Activated naive CD8-positive, alpha-beta T cell treated with anti-CD3 and anti-CD28 coated beads, Interleukin-2, amount 10 ng/mL, durations not matched to agents 7 days and 5 days (primary cell): ENCODE data around the gene GCNT3. TPM values are rescaled to one million over a fixed set of nuclear protein-coding genes. Genes with fewer than 3 reads are reported as not detected.
"Not testable (repeated sequence)": the region's sequence is repeated elsewhere in the genome, so short reads cannot be mapped to it uniquely, and the experiment has no call there.

Experiments
- ATAC-seq: fragments of 150-1000 bp; cut with Tn5 transposase; one replicate; pipeline ENCODE4 v1.10.0; 2021; ENCODE audit warnings: low read depth, moderate library complexity
- POLR2A ChIA-PET: fragments of 350-600 bp; sonication (Branson Sonifier 250); formaldehyde crosslinking; loops from one replicate; lab custom pipeline; 2021; ENCODE audit warnings: antibody characterized with exemption; lab: Charles Lee
- DNase-seq: peaks from one replicate; pipeline ENCODE4 v3.0.0; 2021
- H3K27ac Mint-ChIP-seq: one replicate; pipeline ENCODE4 v1.8.0; 2022; ENCODE audit warnings: mild to moderate bottlenecking, mixed read lengths
- H3K27me3 Mint-ChIP-seq: one replicate; pipeline ENCODE4 v1.8.0; 2022; ENCODE audit warnings: mild to moderate bottlenecking, moderate library complexity, mixed read lengths
- H3K36me3 Mint-ChIP-seq: one replicate; pipeline ENCODE4 v1.8.0; 2021; ENCODE audit warnings: mild to moderate bottlenecking, mixed read lengths
- H3K4me1 Mint-ChIP-seq: one replicate; pipeline ENCODE4 v1.8.0; 2021; ENCODE audit warnings: mixed read lengths
- H3K4me3 Mint-ChIP-seq: one replicate; pipeline ENCODE4 v1.8.0; 2022; ENCODE audit warnings: mild to moderate bottlenecking, moderate library complexity, mixed read lengths
- H3K9me3 Mint-ChIP-seq: one replicate; pipeline ENCODE4 v1.8.0; 2021; ENCODE audit warnings: mixed read lengths
- total RNA-seq, 2 experiments: library from RNA; stranded (reverse); gene quantifications; one replicate each; pipeline ENCODE4 v1.2.3, GENCODE V29; 2021

GCNT3 gene
- total RNA-seq, 2 experiments from 2014 or later, result not detected

DNA sequence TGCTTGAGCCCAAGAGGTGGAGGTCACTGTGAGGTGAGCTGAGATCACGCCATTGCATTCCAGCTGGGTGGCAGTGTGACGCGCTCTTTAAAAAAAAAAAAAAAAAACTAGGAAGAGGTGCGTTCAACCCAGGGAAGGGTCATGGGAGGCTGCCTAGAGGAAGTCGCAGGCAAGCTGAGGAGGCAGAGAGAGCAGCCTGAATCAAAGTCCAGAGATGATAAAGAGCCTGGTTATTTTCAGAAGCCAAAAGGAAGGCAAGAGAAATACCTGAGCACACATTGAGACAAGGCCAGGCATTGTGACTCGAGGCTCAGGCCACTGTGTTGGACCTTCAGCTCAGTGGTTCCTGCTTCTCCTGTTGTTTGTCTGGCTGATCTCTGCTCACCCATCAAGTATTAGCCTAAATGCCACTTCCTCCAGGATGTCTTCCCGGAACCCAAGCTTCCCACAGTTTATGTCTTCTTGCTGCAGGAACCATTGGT, 16.1 kb upstream of the GCNT3 start:
- no peak for DNase-seq

GRCh38 chr15:59596640-59597039, 14.9 kb upstream of the GCNT3 start:
- POLR2A ChIA-PET, result no interaction called here
- no peak for ATAC-seq

More for the DNA sequence above, 16.1 kb upstream of the GCNT3 start:
- no peak for ATAC-seq
- Mint-ChIP-seq H3K27me3 (peaks cover 27% of the 10 kb centered on the region), H3K9me3 (no peaks in the 10 kb centered on the region), H3K4me3 (no peak overlapping the region), H3K4me1 (peaks cover 9% of the 10 kb centered on the region), H3K36me3 (no peaks in the 10 kb centered on the region), H3K27ac (no peak overlapping the region)
- POLR2A ChIA-PET, result no interaction called here

DNA sequence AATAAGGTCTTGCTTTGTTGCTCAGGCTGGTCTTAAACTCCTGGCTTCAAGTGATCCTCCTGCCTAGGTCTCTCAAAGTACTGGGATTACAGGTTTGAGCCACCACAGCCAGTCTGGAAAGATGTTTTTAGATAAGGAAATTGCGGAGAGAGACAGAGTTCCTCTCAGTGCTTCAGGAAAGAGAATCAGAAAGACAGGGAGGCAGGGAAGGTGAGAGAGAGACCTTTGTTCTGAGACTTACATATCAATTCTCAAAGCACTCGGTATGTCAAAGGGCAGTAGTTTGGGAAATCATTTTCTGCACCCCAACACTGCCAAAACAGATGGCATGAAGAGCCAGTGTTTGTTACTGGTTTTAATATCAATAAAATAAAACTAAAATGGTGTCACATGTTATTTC, 13.1 kb upstream of the GCNT3 start:
- H3K4me1 Mint-ChIP-seq, result no peaks in the 10 kb centered on the region
- peaks cover 2% of the 10 kb centered on the region for H3K36me3 Mint-ChIP-seq
- DNase-seq (no peak), ATAC-seq (no peak)
- POLR2A ChIA-PET, result no interaction called here
- no peak overlapping the region for H3K4me3 Mint-ChIP-seq
- peaks cover 10% of the 10 kb centered on the region for H3K9me3 Mint-ChIP-seq
- H3K27ac Mint-ChIP-seq, result no peak overlapping the region
- peaks cover 27% of the 10 kb centered on the region for H3K27me3 Mint-ChIP-seq

More at GRCh38 chr15:59596640-59597039, 14.9 kb upstream of the GCNT3 start:
- peaks cover 27% of the 10 kb centered on the region for H3K27me3 Mint-ChIP-seq
- no peak for DNase-seq
- H3K4me3 Mint-ChIP-seq, result no peak overlapping the region
- H3K36me3 Mint-ChIP-seq, result peaks cover 2% of the 10 kb centered on the region
- no peak overlapping the region for H3K27ac Mint-ChIP-seq
- H3K9me3 Mint-ChIP-seq, result peaks cover 4% of the 10 kb centered on the region
- H3K4me1 Mint-ChIP-seq, result peaks cover under 1% of the 10 kb centered on the region

DNA sequence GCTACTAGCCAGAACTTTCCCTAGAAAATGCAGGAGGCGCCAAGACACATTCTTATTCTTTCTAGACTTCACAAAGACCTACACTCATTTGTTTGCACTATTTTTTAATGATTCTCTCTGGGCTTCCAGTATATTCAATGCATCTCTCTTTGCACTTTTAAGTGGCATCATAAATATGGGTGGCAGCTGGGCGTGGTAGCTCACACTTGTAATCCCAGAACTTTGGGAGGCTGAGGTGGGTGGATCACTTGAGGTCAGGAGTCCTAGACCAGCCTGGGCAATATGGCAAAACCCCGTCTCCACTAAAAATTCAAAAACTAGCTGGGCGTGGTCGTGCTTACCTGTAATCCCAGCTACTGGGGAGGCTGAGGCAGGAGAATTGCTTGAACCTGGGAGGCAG, 5.6 kb upstream of the GCNT3 start:
- DNase-seq, result no peak
- ATAC-seq, result no peak
- Mint-ChIP-seq H3K36me3 (peaks cover 6% of the 10 kb centered on the region), H3K4me1 (no peaks in the 10 kb centered on the region), H3K4me3 (no peak overlapping the region), H3K9me3 (peaks cover 17% of the 10 kb centered on the region), H3K27me3 (peaks cover 25% of the 10 kb centered on the region), H3K27ac (no peak overlapping the region)
- POLR2A ChIA-PET, result no interaction called here

DNA sequence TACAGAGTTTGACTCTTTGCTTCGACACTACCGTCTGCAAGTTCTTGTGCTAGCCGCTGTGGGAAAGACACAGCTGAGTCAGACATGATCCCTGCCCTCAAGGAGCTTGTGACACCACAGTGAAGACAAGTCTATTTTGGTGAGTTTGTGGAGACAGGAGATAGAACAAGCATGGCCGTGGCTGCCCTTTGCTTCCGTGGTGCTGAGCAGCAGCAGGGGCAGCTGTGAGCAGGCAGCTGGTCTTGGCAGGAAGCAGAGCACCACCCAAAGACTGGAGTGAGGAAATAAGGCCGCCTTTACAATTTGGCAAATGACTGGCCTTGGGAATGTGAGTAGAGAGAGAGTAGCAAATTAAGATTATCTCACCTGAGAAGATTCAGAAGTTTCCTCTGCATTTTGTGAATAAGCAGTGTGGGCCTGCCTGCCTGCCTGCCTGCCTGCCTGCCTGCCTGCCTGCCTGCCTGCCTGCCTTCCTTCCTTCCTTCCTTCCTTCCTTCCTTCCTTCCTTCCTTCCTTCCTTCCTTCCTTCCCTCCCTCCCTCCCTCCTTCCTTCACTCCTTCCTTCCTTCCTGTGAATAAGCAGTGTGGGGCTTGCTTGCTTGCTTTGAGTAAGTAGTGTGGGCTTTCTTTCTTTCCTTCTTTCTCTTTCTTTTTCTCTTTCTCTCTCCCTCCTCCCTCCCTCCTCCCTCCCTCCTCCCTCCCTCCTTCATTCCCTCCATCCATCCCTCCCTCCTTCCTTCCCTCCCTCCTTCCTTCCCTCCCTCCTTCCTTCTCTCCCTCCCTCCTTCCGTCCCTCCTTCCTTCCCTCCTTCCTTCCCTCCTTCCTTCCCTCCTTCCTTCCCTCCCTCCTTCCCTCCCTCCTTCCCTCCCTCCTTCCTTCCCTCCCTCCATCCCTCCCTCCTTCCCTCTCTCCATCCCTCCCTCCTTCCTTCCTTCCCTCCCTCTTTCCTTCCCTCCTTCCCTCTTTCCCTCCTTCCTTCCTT, 1.6 kb upstream of the GCNT3 start:
- POLR2A ChIA-PET, result no interaction called here
- ATAC-seq (no peak), DNase-seq (no peak)
- H3K4me1 Mint-ChIP-seq, result peaks cover 4% of the 10 kb centered on the region
- no peak overlapping the region for H3K27ac Mint-ChIP-seq
- peaks cover 4% of the 10 kb centered on the region for H3K36me3 Mint-ChIP-seq
- H3K4me3 Mint-ChIP-seq, result no peak overlapping the region
- peaks cover 7% of the 10 kb centered on the region for H3K9me3 Mint-ChIP-seq
- H3K27me3 Mint-ChIP-seq, result peaks cover 35% of the 10 kb centered on the region

GRCh38 chr15:59614153-59614552, 2.6 kb downstream of the GCNT3 start:
- Mint-ChIP-seq H3K27ac (no peak overlapping the region), H3K4me3 (no peak overlapping the region), H3K36me3 (peaks cover 5% of the 10 kb centered on the region), H3K9me3 (peaks cover 9% of the 10 kb centered on the region), H3K27me3 (peaks cover 45% of the 10 kb centered on the region), H3K4me1 (peaks cover 10% of the 10 kb centered on the region)
- POLR2A ChIA-PET, result no interaction called here
- ATAC-seq (no peak), DNase-seq (no peak)

DNA sequence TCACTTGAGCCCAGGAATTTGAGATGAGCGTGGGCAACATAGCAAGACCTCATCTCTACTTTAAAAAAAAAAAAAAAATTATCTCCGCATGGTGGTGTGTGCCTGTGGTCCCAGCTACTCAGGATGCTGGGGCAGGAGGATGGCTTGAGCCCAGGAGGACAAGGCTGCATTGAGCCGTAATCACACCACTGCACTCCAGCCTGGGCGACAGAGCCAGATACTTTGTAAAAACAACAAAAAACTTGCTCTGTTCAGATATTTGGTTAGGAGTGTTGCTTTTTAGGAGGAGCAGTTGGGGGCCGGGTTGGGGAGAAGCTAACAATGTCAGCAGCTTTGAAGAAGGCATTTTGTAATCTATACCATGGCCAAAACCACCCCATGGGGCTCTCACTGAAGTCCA, 4.1 kb downstream of the GCNT3 start:
- POLR2A ChIA-PET, result no interaction called here
- no peak overlapping the region for H3K27ac Mint-ChIP-seq
- peaks cover 10% of the 10 kb centered on the region for H3K4me1 Mint-ChIP-seq
- peaks cover 5% of the 10 kb centered on the region for H3K36me3 Mint-ChIP-seq
- H3K4me3 Mint-ChIP-seq, result no peak overlapping the region
- DNase-seq (no peak), ATAC-seq (no peak)
- H3K9me3 Mint-ChIP-seq, result peaks cover 9% of the 10 kb centered on the region
- peaks cover 47% of the 10 kb centered on the region for H3K27me3 Mint-ChIP-seq

DNA sequence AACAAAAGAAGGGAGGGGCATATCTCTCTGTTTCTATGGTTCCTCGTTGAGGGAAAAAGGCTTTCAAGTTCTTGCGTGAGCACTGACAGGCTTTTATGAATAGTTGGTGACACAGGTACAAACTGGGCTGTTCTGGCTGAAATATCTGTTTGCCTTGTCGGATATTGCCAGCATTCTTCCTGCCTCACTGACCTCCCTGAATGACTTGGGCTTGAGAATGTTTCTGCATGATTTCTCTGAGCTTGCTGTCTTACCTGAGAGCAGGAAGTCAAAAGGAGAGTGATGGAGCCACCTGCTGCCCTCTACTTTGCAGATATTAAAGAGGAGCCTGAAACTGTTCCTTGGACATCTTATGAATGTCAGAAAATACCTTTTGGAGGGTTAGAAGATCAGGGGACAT, 4.8 kb downstream of the GCNT3 start:
- POLR2A ChIA-PET, result no interaction called here
- no peak for ATAC-seq
- Mint-ChIP-seq H3K4me3 (no peak overlapping the region), H3K36me3 (peaks cover 4% of the 10 kb centered on the region), H3K27me3 (peaks cover 47% of the 10 kb centered on the region), H3K9me3 (peaks cover 8% of the 10 kb centered on the region), H3K27ac (no peak overlapping the region), H3K4me1 (peaks cover 8% of the 10 kb centered on the region)
- no peak for DNase-seq

GRCh38 chr15:59618406-59618805, 6.8 kb downstream of the GCNT3 start:
- H3K27ac Mint-ChIP-seq, result no peak overlapping the region

DNA sequence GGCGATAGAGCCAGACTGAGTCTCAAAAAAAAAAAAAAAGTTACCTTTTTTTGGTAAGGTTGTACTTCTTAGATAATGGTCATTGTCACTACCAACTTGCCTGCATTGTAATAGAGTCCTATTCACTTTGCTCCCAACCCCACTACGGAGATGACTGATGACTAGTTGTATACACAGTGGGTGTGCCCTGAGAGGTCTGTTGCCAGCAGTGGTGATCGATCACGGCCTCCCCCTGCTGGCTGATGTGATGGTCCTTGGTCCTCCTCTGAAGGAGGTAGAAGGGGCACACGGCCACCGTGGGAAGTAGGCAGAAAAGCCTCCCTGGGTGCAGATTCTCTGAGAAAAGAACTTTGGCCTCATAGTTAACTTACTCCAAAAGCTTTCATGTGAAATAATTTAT, 10.7 kb downstream of the GCNT3 start:
- Mint-ChIP-seq H3K4me3 (no peak overlapping the region), H3K4me1 (peaks cover 2% of the 10 kb centered on the region), H3K27ac (no peak overlapping the region), H3K9me3 (no peaks in the 10 kb centered on the region), H3K27me3 (peaks cover 27% of the 10 kb centered on the region), H3K36me3 (no peaks in the 10 kb centered on the region)
- DNase-seq (peak; percentile 57), ATAC-seq (peak; percentile 78)
- POLR2A ChIA-PET, result no interaction called here

More at GRCh38 chr15:59618406-59618805, 6.8 kb downstream of the GCNT3 start:
- ATAC-seq (no peak), DNase-seq (no peak)
- Mint-ChIP-seq H3K27me3 (peaks cover 37% of the 10 kb centered on the region), H3K4me3 (no peak overlapping the region), H3K4me1 (peaks cover 10% of the 10 kb centered on the region), H3K36me3 (peaks cover 4% of the 10 kb centered on the region), H3K9me3 (peaks cover 5% of the 10 kb centered on the region)
- POLR2A ChIA-PET, result no interaction called here

DNA sequence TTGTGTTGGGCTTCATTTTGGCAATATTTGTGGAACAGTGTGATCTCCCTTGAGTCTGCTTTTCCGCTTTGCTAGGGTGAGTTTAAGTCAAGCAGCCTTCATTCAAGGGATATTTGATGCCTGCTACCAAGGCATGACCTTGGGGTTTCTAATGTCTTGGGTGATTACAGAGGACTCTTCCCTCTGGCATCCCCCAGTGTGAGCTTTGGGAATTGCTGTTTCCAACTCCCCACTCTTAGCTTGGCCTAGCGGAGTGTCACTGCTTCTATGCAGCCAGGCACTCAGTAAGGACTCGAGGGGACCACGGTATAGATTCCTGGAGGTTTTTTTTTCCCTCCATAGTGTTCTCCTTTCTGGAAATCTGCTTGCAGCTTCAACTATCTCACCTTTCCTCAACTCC, 21.1 kb downstream of the GCNT3 start:
- no peak overlapping the region for H3K27ac Mint-ChIP-seq
- ATAC-seq, result no peak
- peaks cover 12% of the 10 kb centered on the region for H3K27me3 Mint-ChIP-seq
- H3K9me3 Mint-ChIP-seq, result no peaks in the 10 kb centered on the region
- no peaks in the 10 kb centered on the region for H3K4me1 Mint-ChIP-seq
- DNase-seq, result no peak
- POLR2A ChIA-PET, result no interaction called here
- H3K36me3 Mint-ChIP-seq, result peaks cover 6% of the 10 kb centered on the region
- H3K4me3 Mint-ChIP-seq, result no peak overlapping the region

DNA sequence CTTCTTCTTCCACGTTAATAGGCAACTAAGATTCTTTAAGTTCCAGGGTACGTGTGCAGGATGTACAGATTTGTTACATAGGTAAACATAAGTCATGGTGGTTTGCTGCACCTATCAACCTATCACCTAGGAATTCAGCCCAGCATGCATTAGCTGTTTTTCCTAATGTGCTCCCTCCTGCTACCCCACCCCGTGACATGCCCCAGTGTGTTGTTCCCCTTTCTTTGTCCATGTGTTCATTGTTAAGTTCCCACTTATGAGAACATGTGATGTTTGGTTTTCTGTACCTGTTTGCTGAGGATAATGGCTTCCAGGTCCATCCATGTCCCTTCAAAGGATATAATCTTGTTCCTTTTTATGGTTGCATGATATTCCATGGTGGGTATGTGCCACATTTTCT, 24.6 kb downstream of the GCNT3 start:
- ATAC-seq (no peak), DNase-seq (no peak)
- no peak overlapping the region for H3K4me3 Mint-ChIP-seq
- H3K27ac Mint-ChIP-seq, result no peak overlapping the region
- peaks cover 7% of the 10 kb centered on the region for H3K36me3 Mint-ChIP-seq
- peaks cover 8% of the 10 kb centered on the region for H3K27me3 Mint-ChIP-seq
- H3K9me3 Mint-ChIP-seq, result no peaks in the 10 kb centered on the region
- POLR2A ChIA-PET, result no interaction called here
- no peaks in the 10 kb centered on the region for H3K4me1 Mint-ChIP-seq

DNA sequence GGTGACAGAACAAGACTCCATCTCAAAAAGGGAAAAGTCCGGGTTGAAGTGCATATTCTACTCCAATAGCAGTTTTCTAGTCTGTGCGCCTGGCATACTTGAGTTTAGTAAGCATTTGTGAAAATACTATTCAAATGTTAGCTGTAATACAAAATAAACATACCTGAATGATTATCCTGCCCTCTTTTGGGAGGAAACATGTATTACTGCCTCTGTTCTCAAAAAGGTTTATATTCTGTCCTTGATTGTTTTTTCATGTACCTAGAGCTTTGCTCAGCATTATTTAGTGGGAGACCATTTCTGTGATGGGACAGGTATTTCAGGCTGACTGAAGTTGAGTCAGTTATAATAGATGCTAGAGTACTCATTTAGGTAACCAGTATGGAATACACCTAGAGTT, 25.9 kb downstream of the GCNT3 start:
- H3K36me3 Mint-ChIP-seq, result peaks cover 10% of the 10 kb centered on the region
- DNase-seq, H3K9me3 Mint-ChIP-seq, H3K4me1 Mint-ChIP-seq, ATAC-seq, POLR2A ChIA-PET, H3K4me3 Mint-ChIP-seq, H3K27me3 Mint-ChIP-seq, H3K27ac Mint-ChIP-seq: not testable (repeated sequence)

DNA sequence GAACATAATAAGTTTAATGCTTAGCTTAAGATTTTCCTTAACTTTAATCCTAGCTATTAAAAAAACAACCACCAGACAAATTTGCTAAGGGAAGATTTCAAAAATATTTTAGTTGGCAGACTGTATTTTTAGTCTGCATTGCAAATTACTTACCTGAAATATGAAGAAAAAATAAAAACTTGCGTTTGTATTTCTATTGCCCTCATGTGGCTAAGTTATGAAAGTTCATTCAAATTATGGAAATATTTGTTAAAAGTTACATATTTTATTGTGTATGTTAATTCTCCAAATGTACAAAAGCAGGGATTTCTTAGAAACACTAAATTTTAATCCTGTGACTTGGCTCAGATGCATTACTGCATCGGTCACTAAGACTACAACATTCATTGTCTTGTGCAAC, 30.8 kb downstream of the GCNT3 start:
- no peak overlapping the region for H3K4me3 Mint-ChIP-seq
- ATAC-seq (no peak), DNase-seq (no peak)
- no peak overlapping the region for H3K27ac Mint-ChIP-seq
- no peaks in the 10 kb centered on the region for H3K27me3 Mint-ChIP-seq
- POLR2A ChIA-PET, result no interaction called here
- peaks cover 4% of the 10 kb centered on the region for H3K4me1 Mint-ChIP-seq
- no peaks in the 10 kb centered on the region for H3K9me3 Mint-ChIP-seq
- peaks cover 18% of the 10 kb centered on the region for H3K36me3 Mint-ChIP-seq
